Activated CD4-positive, alpha-beta T cell treated with anti-CD3 and anti-CD28 coated beads, Interleukin-2, Interleukin-4, amounts not matched to agents 100 ng/mL and 50 ng/mL, durations not matched to agents 16 hours and 8 hours (primary cell): ENCODE measurements around the gene MORN1.

Source experiments
- DNase-seq: peaks from one replicate; pipeline ENCODE4 v3.0.0-alpha.2; 2020; ENCODE audit warnings: low spot score

MORN1 gene

DNA sequence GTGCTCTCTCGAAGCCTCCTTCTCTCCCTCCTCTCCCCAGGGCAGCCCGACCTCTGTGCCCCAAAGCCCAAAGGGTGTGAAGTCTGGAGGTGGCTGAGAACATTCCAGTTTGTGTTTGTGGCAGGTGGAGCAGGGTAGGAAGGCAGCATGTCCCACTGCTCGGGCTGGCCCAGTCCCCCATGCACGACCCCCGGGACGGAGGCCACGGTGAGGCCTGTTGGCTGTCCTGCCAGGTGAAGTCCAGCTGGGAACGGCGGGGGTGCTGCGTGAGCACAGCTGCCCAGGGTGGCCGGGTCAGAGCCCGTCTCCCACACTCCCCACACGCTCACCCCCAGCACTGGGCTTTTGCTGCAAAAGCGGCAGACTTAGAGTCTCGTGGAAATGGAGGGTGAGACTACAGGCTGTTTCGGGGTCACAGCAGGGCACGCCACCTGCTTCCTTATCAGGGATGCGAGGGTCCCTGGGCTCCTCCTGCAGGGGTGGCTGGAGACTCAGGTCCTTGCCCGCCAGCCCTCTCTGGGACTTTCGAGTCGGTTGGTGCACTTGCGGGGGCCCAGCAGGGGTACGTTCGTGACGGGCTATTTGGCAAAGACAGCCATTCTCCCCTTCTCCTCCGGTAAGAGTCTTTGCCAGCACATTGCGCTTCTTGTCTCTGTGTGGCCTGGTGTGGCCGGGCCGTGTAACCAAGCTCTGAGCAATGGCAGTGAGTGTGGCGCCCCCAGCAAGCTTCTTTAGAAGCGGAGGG is 40.3 kb downstream of the MORN1 start:
- DNase-seq, result no peak

DNA sequence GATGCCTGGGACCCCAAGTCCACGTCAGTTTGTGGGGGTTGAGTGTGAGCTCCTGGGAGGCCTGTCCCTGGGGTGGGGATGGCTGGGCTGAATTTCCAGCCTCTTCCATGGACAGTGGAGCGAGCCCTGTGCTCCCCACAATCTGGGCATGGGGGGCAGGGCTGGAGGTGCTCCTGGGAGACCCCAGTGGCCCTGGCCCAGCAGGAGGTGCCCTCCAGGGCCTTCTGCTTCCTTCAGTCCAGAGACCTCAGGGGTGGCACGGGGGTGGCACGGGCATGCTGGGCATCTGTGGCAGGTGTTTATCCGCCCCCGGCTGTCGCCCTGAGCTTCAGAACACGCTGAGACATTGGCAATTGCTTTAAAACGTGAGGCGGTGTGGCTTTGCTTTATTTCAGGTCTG is 40.9 kb downstream of the MORN1 start:
- DNase-seq, result no peak

DNA sequence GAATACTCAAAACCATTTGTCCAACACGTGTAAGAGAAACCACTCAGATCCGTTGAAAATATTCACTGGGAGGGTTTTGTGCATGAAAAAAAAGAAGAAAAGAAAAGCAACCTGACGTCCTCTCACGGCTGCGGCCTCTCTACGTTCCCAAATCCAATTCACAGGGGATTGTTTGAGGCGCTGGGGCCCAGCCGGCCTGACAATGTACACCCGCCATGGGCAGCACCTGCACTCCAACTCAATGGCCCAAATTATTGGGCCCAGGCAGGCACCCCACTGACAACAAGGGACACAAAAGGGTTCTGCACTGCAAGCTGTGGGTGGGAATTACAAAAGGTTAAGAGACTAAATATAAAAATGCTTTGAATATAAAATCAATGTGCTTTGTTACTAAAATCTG is 41.5 kb downstream of the MORN1 start:
- DNase-seq, result no peak

DNA sequence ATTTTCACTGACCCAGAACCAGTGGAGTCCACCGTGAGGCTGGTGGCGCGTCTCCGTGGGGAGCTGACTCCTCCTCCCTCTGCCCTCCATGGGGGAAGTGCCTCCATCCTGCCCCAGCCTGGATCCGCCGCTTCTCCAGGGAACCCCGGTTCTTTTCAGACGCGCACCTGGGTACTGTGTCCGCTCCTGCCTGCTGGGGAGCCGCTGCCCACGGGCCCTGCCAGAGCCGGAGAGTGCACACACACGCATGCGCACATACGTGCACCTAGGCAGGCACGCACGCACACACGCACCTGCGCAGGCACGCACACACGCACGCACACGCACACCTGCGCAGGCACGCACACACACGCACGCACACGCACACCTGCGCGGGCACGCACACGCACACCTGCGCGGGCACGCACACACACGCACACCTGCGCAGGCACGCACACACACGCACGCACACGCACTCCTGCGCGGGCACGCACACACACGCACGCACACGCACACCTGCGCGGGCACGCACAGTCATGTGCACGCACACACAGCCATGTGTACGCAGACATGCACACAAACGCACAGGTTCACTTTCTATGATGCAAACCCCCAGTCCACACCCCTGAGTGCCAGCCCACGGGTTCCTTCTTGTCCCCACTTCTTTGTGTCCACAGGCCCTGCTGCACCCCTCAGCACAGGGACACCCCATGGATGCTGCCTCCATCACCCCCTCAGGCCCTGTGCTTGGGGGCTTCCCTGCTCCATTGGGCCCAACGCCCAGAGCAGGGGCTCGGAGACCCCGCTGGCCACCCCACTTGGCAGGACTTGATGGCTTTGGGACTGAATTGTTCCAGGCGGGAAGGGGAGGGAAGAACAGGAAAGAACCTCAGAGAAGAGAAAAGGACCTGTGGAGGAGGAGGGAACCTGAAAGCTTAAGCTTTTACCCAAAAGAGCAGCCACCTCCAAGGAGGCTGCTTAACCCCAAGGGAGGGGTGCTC is 42.7 kb downstream of the MORN1 start:
- DNase-seq, result no peak

DNA sequence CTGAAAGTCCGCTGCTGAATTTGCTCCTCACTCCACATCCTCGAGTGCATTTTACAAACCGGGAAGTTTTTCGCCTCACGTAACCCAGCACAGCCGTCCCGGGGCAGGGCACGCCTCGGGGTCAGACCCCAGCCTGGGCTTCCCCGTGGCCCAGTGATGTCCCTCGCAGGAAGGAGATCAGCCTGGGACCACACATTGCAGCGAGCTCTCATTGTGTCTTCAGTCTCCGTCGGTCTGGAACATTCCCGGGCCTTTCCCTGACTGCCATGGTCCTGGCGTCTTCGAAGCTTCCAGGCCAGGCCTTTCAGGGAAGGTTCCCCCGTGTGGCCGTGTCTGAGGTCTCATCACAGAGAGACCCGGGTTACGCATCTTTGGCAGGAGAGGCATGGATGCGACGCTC is 43.5 kb downstream of the MORN1 start:
- no peak for DNase-seq

DNA sequence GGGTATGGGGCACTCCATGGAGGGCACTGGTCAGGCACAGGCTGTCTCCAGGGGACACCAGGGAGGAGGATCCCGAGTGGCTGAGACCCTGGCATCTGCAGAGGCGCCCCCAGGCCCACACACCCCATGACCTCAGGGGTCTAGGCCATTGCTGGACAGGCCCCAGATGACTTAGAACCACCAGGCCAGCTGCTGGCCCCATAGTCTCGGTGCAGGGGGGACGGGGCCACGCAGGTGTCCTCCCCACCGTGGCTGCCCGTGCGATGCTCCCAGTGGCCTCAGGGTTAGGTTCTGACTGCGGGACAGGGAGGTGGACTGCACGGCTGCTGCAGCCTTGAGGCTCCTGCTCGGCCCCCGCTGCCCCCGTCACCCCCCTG is 44.0 kb downstream of the MORN1 start:
- DNase-seq, result no peak

DNA sequence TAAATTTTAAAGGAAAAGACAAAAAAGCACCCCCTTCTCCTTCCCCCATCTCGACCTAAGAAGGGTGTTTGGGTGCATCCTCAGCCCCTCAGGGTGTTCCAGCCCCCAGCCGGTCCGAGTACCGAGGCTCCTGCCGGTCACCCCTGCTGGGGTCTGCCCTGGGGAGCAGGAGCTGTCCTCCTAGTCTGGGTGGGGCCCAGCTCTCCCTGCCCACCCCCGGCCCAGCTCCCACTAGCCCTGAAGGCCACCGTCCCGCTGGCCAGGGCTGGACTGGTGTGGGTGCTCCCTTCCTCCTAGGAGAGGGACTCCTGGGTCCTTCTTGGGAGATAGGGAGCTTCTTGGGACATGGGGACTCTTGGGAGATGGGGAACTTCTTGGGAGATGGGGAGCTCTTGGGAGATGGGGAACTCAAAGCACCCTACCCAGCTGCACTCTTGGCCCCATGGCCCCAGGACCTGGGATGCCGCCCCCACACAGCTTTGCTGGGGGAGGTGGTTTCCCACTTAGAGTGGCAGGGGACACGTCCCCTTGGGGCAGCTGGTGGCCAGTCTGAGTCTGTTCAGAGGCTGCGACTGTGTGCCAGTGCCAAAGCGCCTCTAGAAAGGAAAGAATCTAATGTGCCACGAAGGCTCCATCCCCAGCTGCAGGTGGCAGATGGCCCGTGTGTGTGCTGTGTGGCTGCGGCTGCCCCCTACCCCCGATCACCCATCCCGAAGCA is 44.5 kb downstream of the MORN1 start:
- DNase-seq, result no peak

DNA sequence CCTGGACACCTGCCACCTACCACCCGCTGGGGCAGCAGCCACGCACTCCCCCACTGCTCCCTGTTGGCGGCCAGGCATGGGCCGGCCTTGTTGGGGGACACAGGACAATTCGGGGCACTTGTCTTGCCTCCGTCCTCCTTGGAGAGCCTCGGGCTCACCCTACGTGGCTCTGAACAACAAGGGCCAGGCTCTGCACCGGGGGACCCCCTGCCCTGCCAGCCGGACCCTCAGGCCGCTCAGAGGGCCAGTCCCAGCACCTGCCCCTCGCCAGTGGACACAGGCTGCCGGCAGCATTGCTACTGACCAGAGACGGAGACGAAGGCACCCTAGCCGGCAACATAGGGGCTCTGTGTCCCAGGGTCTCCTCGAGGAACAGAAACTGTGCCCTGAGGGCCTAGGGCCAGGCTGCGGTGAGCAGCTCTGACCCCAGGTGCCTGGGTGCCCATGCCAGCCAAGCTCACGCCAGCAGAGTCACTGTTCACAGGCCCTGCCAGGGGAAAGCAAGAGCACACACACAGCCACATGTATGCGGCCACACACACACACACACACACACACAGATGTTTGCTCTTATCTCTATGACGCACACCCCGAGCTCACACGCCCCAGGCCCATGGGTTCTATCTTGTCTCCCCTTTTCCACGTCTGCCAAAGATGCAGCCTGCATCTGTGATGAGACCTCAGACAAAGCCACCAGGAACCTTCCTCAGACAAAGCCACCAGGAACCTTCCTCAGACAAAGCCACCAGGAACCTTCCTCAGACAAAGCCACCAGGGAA is 45.9 kb downstream of the MORN1 start:
- no peak for DNase-seq

DNA sequence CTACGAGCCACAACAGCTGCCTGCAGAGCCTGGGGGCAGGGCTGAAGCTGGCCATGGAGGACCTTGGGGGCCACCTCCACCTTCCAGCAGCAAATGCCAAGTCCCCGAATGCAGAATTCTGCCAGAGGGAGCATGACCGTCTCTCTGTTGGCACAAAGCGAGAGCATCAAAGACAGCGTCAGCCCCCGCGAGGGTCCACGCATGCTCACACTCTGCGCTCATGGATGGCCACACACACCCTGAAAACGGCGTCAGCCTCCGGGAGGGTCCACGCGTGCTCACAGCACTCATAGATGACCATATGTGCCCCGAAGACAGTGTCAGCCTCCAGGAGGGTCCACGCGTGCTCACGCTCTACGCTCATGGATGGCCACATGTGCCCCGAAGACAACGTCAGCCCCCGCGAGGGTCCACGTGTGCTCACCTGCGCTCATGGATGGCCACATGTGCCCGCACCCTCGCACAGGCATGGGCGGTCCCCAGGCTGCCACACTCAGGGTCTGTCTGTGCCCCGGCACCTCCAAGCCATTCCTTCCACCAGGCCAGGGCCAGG is 46.5 kb downstream of the MORN1 start:
- no peak for DNase-seq

DNA sequence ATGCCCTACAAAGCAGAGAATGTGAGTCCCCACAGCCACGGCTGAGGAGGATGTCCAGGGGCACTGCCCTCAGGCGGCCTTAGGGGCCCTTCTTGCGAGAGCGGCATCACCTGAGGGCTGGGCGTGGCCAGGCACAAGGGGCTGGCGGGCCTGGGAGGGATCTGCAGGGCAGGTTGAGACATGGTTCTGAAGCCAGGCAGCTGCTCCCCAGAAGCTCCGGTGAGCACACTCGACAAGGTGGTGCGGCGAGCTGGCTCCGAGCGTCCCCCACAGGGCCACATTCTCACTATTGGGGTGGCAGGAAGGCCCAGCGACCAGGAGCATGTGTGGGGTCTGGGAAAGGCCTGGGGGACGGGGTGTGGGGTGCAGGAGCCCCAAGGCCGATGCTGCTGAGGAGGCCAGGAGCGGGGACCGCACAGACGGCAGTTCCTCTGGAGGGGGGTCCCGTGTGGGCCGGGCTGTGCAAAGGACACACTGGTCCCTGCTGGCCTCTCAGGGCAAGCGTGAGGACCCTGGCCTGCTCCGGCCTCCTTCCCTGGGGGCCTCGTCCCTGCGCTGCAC is 47.2 kb downstream of the MORN1 start:
- DNase-seq, result no peak

DNA sequence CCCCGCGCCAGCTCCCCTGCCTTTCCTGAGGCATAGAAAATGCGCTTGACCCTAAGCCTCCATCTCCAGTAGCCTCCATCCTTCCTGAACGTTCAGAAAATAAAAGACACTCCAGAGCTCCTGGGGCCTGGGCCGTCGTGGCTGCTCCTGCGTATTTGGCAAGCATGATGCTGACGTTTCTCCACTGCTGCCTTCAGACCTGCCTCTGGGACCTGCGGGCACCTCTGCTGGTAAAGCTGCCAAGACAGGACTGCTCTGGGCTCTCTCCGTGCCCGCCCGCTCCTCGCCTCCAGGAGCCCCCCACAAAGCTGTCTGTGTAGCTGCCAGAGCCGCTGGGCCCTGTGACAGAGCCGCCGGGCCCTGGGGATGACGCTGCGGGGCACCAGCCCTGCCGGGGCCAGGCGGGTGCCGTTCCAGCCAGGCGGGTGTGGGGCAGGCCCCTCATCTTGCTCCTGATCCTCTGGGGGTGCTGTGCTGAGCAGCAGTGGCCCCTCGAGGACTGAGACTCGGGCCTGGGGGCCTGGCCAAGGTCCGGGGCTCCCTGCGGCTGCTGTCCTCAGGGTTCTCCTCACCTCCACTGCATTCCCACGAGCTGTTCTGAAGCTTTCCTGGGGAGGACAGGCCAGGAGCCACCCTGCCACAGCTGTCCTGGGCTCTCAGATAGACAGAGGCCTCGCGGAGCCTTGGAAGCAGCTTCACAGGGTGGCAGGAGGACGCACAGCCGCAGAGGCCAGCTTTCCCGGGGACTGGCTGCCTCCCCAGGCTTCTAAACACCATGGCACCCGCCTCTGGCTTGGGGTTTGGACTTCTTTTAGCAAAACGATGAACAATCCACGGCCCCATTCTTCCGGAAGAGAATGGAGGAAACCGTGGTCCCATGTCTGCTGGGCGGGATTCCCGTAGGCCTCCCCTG is 48.1 kb downstream of the MORN1 start:
- DNase-seq, result no peak

DNA sequence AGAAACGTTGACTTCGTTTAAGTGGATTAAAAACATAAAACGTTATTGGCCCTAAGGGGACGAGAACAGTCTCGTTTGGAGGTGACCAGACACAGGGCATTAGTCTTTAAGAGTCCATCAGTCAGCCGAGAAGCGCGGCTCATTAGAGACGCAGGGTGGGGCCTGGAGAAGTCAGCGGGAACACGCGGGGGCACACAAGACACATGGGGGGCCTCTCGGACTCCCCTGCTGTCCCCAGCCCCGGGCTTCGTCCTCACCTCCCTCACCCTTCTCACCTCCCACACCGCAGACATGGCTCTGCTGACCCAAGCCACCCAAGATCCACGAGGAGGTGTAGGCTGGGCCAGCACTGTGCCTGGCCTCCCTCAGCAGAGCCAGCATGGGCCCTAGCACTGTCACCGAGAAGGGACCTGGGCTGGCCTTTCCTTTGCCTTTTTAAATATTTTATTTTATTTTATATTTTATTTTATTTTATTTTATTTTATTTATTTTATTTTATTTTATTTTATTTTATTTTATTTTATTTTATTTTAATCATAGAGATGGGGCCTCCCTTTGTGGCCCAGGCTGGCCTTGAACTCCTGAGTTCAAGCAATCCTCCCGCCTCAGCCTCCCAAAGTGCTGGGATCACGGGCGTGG is 48.9 kb downstream of the MORN1 start:
- DNase-seq, result no peak

DNA sequence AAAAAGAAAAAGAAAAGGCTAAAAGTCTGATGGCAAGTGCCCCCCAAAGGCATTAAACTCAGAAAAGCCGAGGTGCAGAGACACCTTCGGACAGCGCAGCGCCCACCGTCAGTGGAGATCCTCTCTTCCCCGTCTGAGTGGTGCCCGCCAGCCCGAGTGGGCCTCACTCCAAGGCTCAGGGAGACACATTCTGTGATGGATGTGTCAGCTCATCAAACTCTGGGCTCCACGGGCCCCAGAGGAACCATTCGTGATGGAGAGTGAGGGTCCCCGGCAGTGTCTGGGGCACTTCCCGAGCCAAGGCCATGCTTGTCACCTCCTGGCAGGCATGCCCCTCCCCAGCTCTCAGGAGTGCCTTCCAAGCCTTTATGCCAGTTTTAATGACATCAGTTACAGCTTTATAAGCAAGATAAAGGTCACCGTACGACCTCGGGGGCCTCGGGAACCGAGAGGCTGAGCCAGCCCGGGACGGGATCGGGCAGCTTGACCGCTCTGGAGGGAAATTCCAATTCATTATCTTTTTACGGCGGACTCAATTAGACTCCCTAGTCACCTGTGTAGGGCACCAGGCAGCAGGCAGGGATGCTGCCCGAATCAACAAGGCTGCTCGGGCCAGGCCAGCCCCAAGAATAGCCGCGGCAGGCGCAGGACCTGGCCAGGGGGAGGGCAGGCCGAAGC is 49.5 kb downstream of the MORN1 start:
- no peak for DNase-seq

DNA sequence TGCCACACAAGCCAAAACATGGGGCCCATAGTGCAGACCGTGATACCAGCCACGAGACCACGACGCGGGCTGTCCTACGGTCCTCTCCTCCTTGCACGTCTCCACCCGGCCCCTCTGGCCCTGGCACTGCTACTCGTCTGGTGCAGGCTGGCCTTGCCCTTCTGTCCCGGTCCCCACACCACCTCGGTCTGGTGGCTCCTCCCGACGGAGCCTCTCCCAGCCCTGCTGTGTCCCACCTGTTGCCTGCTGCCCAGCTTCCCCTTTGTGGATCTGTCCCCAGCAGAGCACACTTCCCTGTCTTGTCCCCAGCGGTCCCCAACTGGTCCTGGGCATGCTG is 50.5 kb downstream of the MORN1 start:
- DNase-seq, result no peak

DNA sequence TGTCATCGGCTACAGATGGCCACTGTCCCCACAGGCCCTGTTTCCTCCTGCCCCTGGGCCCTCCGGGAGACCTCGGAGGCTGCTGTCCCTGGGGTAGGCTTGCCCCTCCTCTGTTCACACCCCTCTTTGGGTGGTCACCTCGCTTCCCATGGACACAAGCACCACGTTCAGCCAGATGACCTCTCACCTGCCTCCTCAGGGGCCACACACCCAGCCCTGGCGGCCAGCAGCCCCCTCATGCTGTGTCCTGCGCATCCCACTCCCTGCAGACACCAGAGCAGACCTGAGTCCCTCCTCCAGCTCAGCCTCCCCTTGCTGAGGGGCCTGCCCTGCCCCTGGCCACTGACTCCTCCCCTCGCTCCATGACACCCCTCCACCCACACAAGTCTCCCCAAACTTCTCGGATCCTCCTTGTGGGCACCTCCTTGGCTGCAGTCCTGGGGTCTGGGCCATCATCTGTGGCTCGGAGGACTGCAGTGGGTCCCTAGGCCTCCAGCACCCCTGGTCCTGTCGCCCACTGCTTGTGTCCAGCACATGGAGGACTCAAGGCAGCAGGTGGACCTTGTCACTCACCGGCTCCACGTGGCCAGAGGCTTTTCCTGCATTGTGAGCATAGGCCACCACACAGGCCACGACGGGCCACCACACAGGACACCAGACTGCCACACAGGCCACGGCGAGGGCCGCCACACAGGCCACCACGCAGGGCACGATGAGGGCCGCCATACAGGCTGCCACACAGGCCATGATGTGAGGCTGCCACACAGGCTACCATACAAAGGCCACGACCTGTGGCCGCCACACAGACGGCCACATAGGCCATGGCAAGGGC is 51.1 kb downstream of the MORN1 start:
- no peak for DNase-seq

DNA sequence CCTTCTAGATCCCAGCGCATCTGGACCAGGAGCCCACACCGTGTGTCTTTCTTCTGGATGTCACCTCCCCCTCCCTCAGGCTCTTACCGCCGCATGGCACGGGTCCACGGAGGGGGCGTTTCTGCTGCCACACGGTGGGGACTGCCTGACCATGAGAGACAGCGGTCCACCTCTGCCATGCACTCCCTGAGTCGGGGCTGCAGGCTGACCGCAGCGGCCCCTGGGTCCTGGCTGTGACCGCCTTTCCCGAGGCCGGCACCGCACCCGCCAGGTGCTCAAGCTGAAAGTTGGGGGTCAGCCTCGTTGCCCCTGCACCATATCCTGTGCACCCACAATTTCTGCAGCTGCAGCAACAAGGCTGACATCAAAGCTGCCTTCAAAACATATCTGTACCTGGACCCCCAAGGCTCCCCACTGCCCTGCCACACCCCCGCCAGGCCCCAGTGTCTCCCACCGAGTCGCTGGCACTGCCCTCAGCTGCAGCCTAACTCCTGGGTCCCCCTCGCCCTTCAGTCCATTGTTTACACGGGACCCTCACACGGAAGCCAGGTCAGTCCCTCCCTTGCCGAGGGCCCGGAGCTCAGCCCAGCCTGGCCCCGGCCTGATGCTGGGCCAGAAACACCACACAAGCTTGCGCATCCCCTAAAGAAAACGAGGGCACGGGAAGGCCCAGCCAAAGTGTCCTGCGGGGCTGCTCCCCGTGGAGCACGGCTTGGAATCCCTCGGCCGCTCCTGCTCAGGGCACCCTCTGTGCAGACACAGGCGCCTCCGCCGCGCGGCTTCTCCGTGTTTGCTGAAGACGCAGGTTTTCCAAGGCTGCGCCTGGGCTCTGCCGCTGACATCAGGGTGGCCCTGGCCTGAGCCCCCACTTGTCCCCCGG is 51.9 kb downstream of the MORN1 start:
- DNase-seq, result no peak

DNA sequence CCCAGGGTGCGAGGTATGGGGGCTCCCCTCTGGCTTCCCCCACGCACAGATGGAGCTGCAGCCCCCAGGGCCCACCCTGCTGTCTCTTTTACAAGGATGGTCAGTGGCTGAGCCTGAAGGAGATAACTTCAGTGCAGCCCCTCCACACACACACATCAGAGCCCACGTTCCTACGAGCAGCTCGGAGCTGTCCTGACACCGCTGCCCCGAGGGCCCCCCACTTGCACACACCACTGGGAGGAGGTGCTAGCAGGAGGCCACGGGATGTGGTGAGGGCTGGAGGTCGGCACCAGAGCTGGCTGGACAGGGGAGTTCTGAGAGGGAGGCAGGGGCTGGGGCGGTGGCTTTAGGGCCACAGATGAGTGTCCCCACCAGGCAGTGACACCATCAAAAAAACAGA is 53.9 kb downstream of the MORN1 start:
- DNase-seq, result no peak
